Gastroesophageal sphincter (tissue), 4 donors: ENCODE results near the gene CETN3. TPM values are rescaled to one million over a fixed set of nuclear protein-coding genes. Genes with fewer than 3 reads are reported as not detected.
A peak's percentile ranks its signal among the peaks of the same experiment; 100 is the strongest.

Experiments used
- ATAC-seq: fragments of 150-250 bp; one replicate; pipeline ENCODE4 v1.9.1; 2016; ENCODE audit warnings: mild to moderate bottlenecking, moderate library complexity
- H3K27ac ChIP-seq, 4 donors: fragments of 200-600 bp; sonication (generic) in 3 of 4; 1 replicate in 3 of 4; 2 replicates in 1 of 4; pipeline ENCODE4 v1.5.1; 2016 to 2019
- H3K27me3 ChIP-seq: fragments of 200-600 bp; sonication (generic); one replicate; pipeline ENCODE4 v1.5.1; 2019
- H3K36me3 ChIP-seq, 2 donors: fragments of 200-600 bp; sonication (generic); one replicate each; pipeline ENCODE4 v1.5.1; 2019; ENCODE audit warnings: control low read depth in 1 of 2
- H3K4me1 ChIP-seq, 3 donors: fragments of 200-600 bp; sonication (generic); 1 replicate in 2 of 3; 2 replicates in 1 of 3; pipeline ENCODE4 v1.5.1; 2016 to 2019; ENCODE audit warnings: control low read depth in 2 of 3
- H3K4me3 ChIP-seq, 2 donors: fragments of 200-600 bp; sonication (generic); one replicate each; pipeline ENCODE4 v1.5.1; 2019; ENCODE audit warnings: mild to moderate bottlenecking in 1 of 2, moderate library complexity in 1 of 2
- H3K9me3 ChIP-seq, 3 donors: fragments of 200-600 bp; sonication (generic); one replicate each; pipeline ENCODE4 v1.5.1; 2017 to 2019; ENCODE audit warnings: control low read depth in 2 of 3
- CTCF ChIP-seq, 4 experiments: fragments of 200-600 bp in 2 of 4; fragments of 450-650 bp in 2 of 4; sonication (generic) in 1 of 4; IDR thresholded peaks; one replicate each; pipeline ENCODE4 v1.5.1; 2017 to 2019; ENCODE audit warnings: antibody characterized with exemption in 4 of 4, mild to moderate bottlenecking in 2 of 4, moderate library complexity in 2 of 4
- EP300 ChIP-seq: sonication (generic); formaldehyde crosslinking; IDR thresholded peaks from one replicate; pipeline ENCODE4 v1.6.1; 2017; ENCODE audit warnings: antibody characterized with exemption, mild to moderate bottlenecking
- POLR2A ChIP-seq, 2 donors: fragments of 450-650 bp; IDR thresholded peaks; one replicate each; pipeline ENCODE4 v1.6.1; 2017; ENCODE audit warnings: antibody characterized with exemption in 2 of 2, mild to moderate bottlenecking in 2 of 2, moderate library complexity in 1 of 2
- POLR2AphosphoS5 ChIP-seq: sonication (generic); formaldehyde crosslinking; IDR thresholded peaks from one replicate; pipeline ENCODE4 v1.6.1; 2017; ENCODE audit warnings: antibody characterized with exemption
- whole genome bisulfite sequencing, 2 donors: methylation state at CpG; one replicate each; pipeline ENCODE4 v1.1.5; 2018; ENCODE audit warnings: low coverage in 1 of 2; 5-methylcytosine and 5-hydroxymethylcytosine counted together
- total RNA-seq, 4 donors: library from RNA; depleted of rRNA; stranded (reverse); fragments of >200 nt; gene quantifications; one replicate each; pipeline ENCODE4 v1.1.0, GENCODE V29; 2016

CETN3 gene
- total RNA-seq, 4 donors from 2014 or later: 7.5 to 16.0 (median 8.7) TPM

GRCh38 chr5:90395005-90395404 lies 14.6 kb downstream of the CETN3 start:
- H3K4me3 ChIP-seq: no peak overlapping the region
- H3K4me1 ChIP-seq: no peaks in the 10 kb centered on the region
- H3K36me3 ChIP-seq: peaks cover 0 to 34% of the 10 kb centered on the region in 2 donors
- WGBS, 2 donors: 92 to 98% methylated on average over 2 of the region's 2 CpGs
- no peak for ATAC-seq
- TF ChIP-seq CTCF (IDR thresholded peaks at IDR 0.05) (no peak), POLR2A (IDR thresholded peaks at IDR 0.05) (no peak), POLR2AphosphoS5 (no peak), EP300 (no peak)
- H3K27me3 ChIP-seq: no peaks in the 10 kb centered on the region
- H3K27ac ChIP-seq: no peak overlapping the region
- H3K9me3 ChIP-seq: no peaks in the 10 kb centered on the region

GRCh38 chr5:90390928-90391327 lies 18.6 kb downstream of the CETN3 start:
- Histone ChIP-seq H3K27ac (no peak overlapping the region), H3K4me1 (no peaks in the 10 kb centered on the region), H3K36me3 (peaks cover 0 to 18% of the 10 kb centered on the region in 2 donors), H3K9me3 (no peaks in the 10 kb centered on the region), H3K27me3 (no peaks in the 10 kb centered on the region), H3K4me3 (no peak overlapping the region)
- ATAC-seq: no peak
- WGBS, 2 donors: 41 to 79% methylated on average over 3 of the region's 3 CpGs
- no peak for TF ChIP-seq CTCF (IDR thresholded peaks at IDR 0.05)

GRCh38 chr5:90390326-90390725 lies 19.2 kb downstream of the CETN3 start:
- Histone ChIP-seq H3K36me3 (peaks cover 0 to 18% of the 10 kb centered on the region in 2 donors), H3K4me3 (no peak overlapping the region), H3K27me3 (no peaks in the 10 kb centered on the region), H3K4me1 (no peaks in the 10 kb centered on the region), H3K27ac (no peak overlapping the region), H3K9me3 (no peaks in the 10 kb centered on the region)
- ATAC-seq: no peak
- no peak for TF ChIP-seq CTCF (IDR thresholded peaks at IDR 0.05)
- TF ChIP-seq POLR2AphosphoS5: no peak
- no peak for TF ChIP-seq EP300
- TF ChIP-seq POLR2A (IDR thresholded peaks at IDR 0.05): no peak
- WGBS, 2 donors: 76 to 79% methylated on average over 2 of the region's 2 CpGs

GRCh38 chr5:90387508-90387907 lies 22.0 kb downstream of the CETN3 start:
- Histone ChIP-seq H3K4me1 (no peaks in the 10 kb centered on the region), H3K27ac (no peak overlapping the region), H3K4me3 (no peak overlapping the region), H3K9me3 (no peaks in the 10 kb centered on the region), H3K27me3 (no peaks in the 10 kb centered on the region), H3K36me3 (peaks cover 0 to 5% of the 10 kb centered on the region in 2 donors)
- WGBS, 2 donors: 41 to 71% methylated on average over 2 to 3 of the region's 3 CpGs
- no peak for ATAC-seq
- TF ChIP-seq CTCF (IDR thresholded peaks at IDR 0.05) (no peak), POLR2AphosphoS5 (no peak), POLR2A (IDR thresholded peaks at IDR 0.05) (no peak), EP300 (no peak)

GRCh38 chr5:90386099-90386710 lies 23.4 kb downstream of the CETN3 start:
- TF ChIP-seq CTCF (IDR thresholded peaks at IDR 0.05): peak; percentile 15 to 42 (median 22)
- TF ChIP-seq EP300: no peak
- no peak for TF ChIP-seq POLR2A (IDR thresholded peaks at IDR 0.05)
- no peak for TF ChIP-seq POLR2AphosphoS5
- no peak for ATAC-seq
- 93 to 100% methylated on average over 1 of the region's 1 CpG for WGBS, 2 donors
- Histone ChIP-seq H3K27me3 (no peaks in the 10 kb centered on the region), H3K4me1 (no peaks in the 10 kb centered on the region), H3K36me3 (no peaks in the 10 kb centered on the region), H3K9me3 (no peaks in the 10 kb centered on the region), H3K27ac (no peak overlapping the region), H3K4me3 (no peak overlapping the region)
